Nephron (organoid): ENCODE data around the gene TPRN.
A peak's percentile ranks its signal among the peaks of the same experiment; 100 is the strongest.

Experiments
- H3K27ac Mint-ChIP-seq, 3 experiments: 2 replicates each; pipeline ENCODE4 v1.8.0; 2020; ENCODE audit warnings: mixed read lengths in 3 of 3, mild to moderate bottlenecking in 2 of 3, moderate library complexity in 1 of 3
- H3K27me3 Mint-ChIP-seq: 2 replicates; pipeline ENCODE4 v1.8.0; 2021; ENCODE audit warnings: low read depth, mild to moderate bottlenecking, moderate library complexity, mixed read lengths
- H3K36me3 Mint-ChIP-seq: 2 replicates; pipeline ENCODE4 v1.8.0; 2020; ENCODE audit warnings: low read depth, mixed read lengths
- H3K4me1 Mint-ChIP-seq: 2 replicates; pipeline ENCODE4 v1.8.0; 2020; ENCODE audit warnings: mixed read lengths
- H3K4me3 Mint-ChIP-seq, 3 experiments: 2 replicates each; pipeline ENCODE4 v1.8.0; 2020; ENCODE audit warnings: mild to moderate bottlenecking in 3 of 3, mixed read lengths in 3 of 3, moderate library complexity in 2 of 3
- H3K9me3 Mint-ChIP-seq: 2 replicates; pipeline ENCODE4 v1.8.0; 2020; ENCODE audit warnings: mixed read lengths
- TF ChIP-seq, protein P1 (sequence below), 3 experiments: fragments of 200-600 bp; sonication (generic); IDR thresholded peaks; one replicate each; pipeline ENCODE4 v1.5.0; 2021; ENCODE audit warnings: antibody characterized with exemption in 3 of 3; ENCODE audit not compliant: unreplicated experiment in 3 of 3

The TPRN gene

GRCh38 chr9:137221506-137222111 is 21.1 kb upstream of the TPRN start:
- Mint-ChIP-seq H3K27ac (no peak overlapping the region), H3K36me3 (no peaks in the 10 kb centered on the region), H3K27me3 (no peaks in the 10 kb centered on the region), H3K9me3 (no peaks in the 10 kb centered on the region), H3K4me3 (no peak overlapping the region), H3K4me1 (peaks cover 5% of the 10 kb centered on the region)
- TF ChIP-seq, protein P1, sequence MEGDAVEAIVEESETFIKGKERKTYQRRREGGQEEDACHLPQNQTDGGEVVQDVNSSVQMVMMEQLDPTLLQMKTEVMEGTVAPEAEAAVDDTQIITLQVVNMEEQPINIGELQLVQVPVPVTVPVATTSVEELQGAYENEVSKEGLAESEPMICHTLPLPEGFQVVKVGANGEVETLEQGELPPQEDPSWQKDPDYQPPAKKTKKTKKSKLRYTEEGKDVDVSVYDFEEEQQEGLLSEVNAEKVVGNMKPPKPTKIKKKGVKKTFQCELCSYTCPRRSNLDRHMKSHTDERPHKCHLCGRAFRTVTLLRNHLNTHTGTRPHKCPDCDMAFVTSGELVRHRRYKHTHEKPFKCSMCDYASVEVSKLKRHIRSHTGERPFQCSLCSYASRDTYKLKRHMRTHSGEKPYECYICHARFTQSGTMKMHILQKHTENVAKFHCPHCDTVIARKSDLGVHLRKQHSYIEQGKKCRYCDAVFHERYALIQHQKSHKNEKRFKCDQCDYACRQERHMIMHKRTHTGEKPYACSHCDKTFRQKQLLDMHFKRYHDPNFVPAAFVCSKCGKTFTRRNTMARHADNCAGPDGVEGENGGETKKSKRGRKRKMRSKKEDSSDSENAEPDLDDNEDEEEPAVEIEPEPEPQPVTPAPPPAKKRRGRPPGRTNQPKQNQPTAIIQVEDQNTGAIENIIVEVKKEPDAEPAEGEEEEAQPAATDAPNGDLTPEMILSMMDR (IDR thresholded peaks at IDR 0.05; ENCODE audit: unreplicated experiment in 3 of 3): no peak

DNA sequence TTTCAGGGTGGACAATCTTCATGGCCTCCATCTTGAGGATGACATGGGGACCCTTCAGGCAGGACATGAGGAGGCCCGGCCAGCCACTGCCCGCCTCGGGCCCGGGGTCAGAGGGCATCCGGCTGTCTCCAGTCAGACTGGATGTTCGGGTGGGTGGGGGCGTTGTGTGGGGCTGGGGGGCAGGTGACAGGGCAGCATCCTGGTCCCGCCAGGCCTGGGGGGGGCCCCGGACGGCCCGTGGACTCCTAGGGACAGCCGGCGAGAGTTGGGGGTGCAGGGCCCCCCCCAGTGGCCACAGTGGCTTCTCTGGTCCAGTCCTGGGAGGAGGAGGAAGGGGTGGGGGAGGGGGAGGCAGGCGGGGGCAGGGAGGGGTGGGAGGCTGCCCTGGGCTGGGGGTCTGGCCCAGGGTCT is 20.6 kb upstream of the TPRN start:
- Mint-ChIP-seq H3K27me3 (no peaks in the 10 kb centered on the region), H3K9me3 (no peaks in the 10 kb centered on the region), H3K4me3 (peak overlapping the region; percentile 38 to 54 (median 50)), H3K4me1 (peaks cover 5% of the 10 kb centered on the region), H3K27ac (no peak overlapping the region), H3K36me3 (no peaks in the 10 kb centered on the region)
- TF ChIP-seq, protein P1 (IDR thresholded peaks at IDR 0.05; ENCODE audit: unreplicated experiment in 3 of 3): no peak

DNA sequence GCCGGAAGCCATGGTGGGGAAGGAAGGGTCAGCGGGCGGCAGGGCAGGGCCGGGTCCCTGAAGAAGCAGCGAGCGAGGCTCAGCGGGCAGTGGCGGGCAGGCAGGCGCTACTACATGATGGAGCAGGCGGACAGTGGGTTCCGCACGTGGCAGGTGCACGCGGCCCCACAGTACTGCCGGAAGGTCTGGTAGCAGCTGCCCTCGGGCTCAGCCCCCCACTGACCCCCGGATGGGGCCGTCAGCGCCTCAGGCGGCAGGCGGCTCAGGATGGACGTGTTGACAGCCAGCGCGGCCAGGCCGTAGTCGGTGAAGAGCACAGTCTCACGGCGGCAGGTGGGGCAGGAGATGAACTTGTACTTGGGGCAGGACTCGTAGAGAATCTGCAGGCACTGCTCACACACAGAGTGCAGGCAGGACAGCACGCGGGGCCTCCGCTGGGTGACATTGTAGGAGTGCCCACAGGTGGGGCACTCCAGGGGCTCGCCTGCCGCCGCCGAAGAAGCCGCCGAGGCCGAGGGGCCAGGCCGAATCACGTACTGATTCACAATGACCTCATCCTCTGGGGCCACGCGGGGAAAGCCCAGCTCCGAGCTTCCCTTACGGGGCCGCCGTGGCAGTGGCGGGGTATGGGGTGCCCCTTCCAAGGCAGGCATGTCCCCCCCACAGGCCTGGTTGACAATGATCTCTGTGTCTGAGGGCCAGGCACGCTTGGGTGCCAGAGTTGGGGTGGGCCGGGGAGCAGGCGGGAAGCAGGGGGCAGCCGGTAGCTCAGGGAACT is 20.0 kb upstream of the TPRN start:
- Mint-ChIP-seq H3K9me3 (no peaks in the 10 kb centered on the region), H3K36me3 (no peaks in the 10 kb centered on the region), H3K27ac (no peak overlapping the region), H3K27me3 (no peaks in the 10 kb centered on the region), H3K4me1 (peaks cover 5% of the 10 kb centered on the region), H3K4me3 (peak overlapping the region; percentile 51 to 66 (median 56))
- TF ChIP-seq, protein P1 (IDR thresholded peaks at IDR 0.05; ENCODE audit: unreplicated experiment in 3 of 3): no peak

GRCh38 chr9:137219757-137220316 is 19.3 kb upstream of the TPRN start:
- Mint-ChIP-seq H3K27me3 (no peaks in the 10 kb centered on the region), H3K4me1 (peaks cover 5% of the 10 kb centered on the region), H3K36me3 (no peaks in the 10 kb centered on the region), H3K9me3 (no peaks in the 10 kb centered on the region), H3K4me3 (peak overlapping the region; percentile 51 to 66 (median 56)), H3K27ac (peak overlapping the region in 1 of 3 experiments; percentile 15)
- TF ChIP-seq, protein P1 (IDR thresholded peaks at IDR 0.05; ENCODE audit: unreplicated experiment in 3 of 3): no peak

GRCh38 chr9:137218754-137219271 is 18.3 kb upstream of the TPRN start:
- no peaks in the 10 kb centered on the region for H3K36me3 Mint-ChIP-seq
- H3K9me3 Mint-ChIP-seq: no peaks in the 10 kb centered on the region
- H3K4me1 Mint-ChIP-seq: peaks cover 5% of the 10 kb centered on the region
- no peak overlapping the region for H3K27ac Mint-ChIP-seq
- TF ChIP-seq, protein P1 (IDR thresholded peaks at IDR 0.05; ENCODE audit: unreplicated experiment in 3 of 3): no peak
- peak overlapping the region in 2 of 3 experiments; percentile 12 to 42 for H3K4me3 Mint-ChIP-seq
- no peaks in the 10 kb centered on the region for H3K27me3 Mint-ChIP-seq
